ENCODE results near the gene B4GALT3.

B4GALT3 gene

DNA sequence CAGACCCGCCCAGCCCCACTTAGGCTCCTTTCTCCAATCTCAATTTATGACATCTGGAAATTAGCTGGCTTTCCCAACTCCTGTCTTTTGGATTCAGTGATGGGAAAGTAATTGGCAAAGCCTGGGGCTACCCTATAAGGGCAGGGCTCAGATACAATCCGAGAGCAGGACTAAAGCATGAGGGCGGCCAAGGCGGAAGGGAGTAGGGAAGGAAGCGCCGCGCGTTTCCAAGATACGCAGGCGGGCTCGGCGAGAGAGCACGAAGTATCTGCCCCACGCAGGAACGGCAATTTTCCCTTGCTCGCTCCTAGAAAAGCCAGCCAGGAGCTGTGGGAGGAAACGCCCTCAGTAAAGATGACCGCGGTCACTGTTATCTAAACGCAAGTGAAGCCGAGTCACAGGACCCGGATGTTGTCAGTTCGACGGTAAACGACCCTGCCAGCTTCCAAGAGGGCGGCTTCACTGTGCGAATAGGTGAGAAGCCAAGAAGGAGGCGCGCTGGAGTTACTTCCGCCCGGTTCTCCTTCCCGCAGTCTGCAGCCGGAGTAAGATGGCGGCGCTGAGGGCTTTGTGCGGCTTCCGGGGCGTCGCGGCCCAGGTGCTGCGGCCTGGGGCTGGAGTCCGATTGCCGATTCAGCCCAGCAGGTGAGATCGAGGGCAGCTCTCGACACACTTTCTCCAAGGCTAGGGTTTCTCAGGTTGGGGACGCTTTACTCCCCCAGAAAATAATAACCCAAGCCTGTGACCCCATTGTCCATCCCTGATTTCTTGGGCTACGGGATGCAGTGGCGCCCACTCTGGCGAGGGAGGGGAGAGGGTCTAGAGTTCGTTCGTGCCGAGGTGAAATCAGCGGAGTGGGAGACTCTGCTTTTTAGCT, 24.8 kb upstream of the B4GALT3 start, which contains the start of gene NDUFS2:
Gene NDUFS2 (plus strand): TSS at position 532 of the 877 bp plus-strand sequence. CDS start 19 bp downstream, at position 551.
- peak; percentile 97 to 100 (median 100) for DNase-seq

DNA sequence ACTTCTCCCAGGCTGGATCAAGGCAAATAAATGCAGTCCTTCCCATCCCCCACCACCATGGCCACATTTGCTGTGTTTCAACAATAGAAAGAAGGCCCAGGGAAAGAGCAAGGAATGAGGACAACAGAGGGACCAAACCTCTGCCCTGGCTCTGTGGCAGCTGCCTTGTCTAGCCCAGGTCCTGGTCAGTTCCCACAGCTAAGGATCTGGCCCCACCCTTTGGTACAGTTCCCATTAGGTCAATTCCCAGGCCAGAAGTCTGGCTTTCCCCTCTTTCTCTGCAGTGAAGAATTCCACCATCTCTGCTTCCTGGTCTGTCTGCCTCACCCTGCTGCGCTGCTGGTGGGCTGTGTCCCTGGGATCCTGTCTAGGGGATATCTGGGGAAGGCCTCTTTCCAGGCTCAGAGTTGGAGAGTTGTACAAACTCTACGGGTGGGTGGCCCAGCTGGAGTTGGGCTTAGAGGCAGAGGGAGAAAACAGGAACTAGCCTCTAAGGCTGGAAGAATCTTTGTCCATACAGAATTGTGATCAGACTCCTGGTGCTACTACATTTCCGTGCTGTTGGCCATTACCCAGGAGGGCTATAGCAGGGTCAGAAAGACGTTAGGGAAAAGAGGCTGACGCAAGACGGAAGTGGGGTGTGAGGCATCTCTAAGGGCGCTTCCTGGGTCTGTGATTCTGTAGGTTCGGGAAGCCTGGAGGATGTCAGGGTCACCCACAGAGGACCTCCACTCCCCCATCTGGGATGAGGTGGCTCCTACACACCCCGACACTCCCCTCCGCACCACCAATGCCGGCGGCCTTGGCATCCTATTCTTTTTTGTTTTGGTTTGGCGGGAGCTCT, 23.9 kb upstream of the B4GALT3 start:
- DNase-seq: no peak

DNA sequence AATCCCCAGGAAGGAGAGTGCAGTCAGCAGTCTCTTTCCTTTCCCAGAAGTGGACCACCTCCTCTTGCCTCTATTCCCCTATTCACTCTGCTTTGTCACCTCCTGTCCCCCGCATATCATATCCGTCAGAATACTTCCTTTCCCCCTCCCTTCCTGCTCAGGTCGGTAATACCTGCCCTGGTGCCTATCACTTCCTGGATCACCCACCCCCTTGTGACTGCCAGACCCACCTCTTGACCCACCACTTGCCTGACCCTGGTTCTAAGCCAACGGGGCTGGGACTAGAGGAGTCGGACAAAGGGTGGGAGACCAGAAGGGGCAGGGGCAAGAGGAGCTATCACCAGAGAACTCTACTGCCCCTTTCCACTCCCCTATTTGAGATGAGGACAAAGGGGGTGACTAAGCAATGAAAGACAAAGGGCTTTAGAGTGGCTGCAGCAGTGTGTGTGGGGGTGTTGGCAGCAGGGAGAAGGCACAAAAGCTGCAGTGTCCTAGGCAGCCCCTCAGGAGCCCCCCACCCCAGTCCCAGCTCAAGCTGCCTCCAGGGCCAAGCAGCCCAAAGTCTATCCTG, 23.2 kb upstream of the B4GALT3 start:
- DNase-seq: no peak

DNA sequence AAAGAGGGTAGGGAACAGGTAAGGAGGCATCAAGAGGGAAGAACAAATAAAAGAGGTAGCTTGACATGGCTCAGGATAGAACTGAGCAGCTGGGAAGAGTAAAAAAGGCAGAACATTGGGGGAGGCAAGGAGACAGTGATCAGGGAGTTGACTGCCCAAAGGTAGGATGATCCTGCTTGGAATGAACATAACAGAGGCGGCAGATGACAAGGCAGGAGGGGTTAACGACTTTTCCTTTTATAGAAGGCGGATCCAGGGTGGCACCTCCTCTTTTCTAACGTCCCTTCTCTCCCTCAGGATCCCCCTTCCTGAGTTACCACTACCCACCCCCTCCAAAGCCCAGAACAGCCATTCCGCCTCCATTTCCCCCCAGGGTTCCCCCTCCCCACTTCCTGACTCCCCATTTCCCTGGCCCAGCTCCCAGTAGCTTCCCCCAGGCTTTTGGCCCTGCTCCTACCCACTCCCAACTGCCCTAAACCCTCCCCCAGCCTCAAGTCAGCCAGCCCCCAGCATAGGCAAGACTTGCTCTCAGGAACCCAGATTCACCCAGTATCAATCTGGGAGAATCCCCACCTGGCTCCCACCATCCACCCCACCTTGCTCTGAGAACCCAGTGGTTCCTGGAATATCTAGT, 22.3 kb upstream of the B4GALT3 start:
- DNase-seq: no peak

DNA sequence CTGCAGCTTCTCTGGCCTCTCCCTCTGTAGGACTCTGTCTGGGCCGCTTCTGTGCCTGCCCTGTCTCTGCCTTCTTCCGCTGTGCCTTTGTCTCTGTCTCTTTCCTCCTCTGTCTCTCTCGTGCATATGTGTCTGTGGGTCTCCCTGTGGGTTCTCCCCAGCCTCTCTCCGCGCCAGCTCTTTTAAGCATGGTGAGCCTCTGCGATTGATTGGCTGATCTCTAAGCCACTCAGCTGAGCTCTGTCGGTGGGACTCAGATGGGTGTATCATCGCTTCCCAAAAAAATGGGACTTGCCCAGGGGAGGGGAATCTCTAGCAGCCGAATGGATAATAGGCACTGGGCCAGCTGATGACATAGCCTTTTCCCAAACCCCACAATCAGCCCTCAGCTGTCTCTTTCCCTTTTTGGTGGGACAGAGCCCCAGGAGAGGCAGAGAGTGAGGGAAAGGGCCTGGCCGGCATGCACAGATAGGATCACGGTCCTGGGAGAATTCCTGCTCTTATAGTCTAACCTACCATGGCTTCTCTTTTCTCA, 21.7 kb upstream of the B4GALT3 start, which contains the start of gene ADAMTS4:
Gene ADAMTS4 (minus strand): TSS at position 158 of the 535 bp plus-strand sequence. CDS start 427 bp downstream, outside the sequence.
- DNase-seq: no peak

DNA sequence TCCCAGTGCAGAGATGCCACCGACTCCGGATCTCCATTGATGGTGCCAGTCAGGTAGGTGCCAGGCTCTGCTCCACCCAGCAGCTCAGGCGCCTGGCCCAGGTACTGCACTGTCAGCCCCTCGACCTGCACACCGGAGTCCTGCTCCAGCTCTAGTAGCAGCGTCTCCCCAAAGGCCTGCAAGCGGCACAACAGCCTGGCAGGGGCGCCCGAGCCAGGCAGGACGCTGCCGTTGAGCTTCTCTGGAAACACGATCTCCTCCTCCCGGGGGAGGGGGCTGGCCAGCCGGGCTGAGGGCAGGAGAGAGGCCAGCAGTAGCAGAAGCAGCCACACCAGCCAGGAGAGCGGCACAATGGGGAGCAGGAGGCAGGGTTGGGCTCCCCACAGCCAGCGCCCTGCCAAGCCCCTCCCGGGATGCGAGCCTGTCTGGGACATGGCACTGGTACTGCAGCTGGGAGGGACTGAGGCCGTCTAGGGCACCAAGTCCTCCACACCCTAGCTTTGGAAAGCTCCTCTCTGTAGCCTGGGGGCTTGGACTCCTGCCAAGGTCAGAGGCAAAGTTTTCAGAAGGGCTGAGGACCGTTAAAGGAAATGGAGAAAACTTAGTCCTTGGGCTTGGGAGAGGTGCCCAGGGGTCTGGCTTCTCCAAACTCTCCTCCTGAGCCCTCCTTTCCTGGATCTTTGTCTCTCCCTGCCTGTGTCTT, 21.0 kb upstream of the B4GALT3 start:
- peak; percentile 16 to 45 (median 22) for DNase-seq

DNA sequence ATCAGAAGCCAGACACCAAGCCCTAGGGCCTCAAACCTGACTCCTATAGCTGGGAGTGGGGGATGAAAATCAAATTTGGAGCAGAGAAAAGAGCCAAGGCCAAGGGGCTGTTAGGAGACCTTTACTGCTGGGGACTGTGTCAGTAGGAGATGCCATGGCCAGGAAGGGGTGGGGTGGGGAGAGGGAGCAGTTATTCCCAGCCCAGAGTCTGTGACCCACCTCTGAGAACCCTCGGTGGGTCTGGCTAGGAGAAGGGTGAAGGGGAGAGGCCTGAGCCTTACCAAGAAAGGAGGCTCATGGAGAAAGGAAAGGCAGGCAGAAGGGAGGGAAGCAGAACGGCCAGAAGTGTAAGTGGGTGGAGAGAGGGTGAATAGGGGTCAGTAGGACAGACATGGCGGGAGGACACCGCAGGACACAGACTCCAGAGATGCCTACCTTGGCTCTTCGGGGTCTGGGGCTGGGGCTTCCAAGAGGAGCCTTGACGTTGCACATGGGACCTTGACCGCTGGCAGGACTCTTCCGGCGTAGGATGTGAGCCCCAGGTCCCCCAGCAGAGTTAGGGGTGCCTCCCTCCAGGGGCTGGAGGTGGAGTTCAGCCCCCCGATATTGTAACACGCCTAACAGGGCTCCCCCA, 20.4 kb upstream of the B4GALT3 start:
- no peak for DNase-seq

DNA sequence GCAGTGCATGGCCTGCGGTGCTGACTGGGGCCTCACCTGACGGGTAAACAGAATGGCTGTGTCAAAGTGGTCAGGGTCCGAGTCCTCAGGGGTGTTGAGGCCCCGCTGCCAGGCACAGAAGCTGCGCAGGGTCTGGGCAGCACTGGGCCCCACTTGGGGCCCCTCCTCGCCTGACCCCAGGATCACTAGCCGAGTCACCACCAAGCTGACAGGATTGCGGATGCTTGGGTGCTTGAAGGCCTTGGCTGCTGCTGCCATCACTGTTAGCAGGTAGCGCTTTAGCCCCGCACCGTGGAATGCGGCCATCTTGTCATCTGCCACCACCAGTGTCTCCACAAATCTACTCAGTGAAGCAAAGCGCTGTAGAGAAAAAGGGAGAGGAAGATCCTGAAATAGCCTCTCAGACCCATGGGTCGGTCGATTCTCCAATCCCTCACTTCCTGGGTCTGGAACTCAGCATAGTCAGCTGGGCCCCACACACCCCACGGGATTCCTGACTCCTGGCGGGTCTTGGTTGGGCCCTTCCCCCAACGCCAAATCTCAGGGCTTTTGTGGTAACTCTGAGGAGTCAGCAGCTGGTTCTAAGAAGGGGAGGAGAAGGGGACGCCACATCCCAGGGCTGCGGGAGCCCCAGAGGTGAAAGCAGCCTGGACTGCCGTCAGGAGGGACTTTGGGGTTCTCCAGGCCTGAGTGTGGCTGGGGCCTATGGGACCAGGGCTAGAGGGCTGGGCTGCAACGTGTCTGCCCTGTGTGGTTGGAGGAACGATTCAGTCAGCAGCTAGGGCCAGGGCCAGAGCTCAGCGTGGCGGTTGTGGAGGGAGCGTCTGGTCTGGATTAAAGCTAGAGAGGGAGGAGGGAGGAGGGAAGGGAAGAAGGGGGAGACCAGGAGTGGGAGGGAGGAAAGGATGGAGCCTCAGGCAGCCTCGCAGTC, 19.5 kb upstream of the B4GALT3 start:
- no peak for DNase-seq

DNA sequence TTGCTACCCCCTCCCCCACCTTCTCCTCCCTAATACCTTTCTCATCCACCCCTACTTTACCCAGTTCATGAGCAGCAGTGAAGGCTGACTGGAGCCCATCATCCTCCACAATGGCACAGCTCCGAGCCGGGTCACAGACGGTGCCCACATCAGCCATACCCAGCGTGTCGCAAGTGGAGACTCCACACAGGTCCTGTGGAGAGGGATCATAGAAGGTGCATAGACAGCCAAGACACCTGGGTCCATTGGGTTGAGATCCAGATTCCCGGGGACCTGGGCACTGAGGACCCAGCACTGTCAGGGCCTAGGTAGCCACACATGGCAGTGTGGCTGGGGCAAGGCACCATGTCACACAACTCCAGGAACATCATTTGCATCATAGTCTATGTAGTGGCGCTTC, 18.8 kb upstream of the B4GALT3 start:
- DNase-seq: no peak

DNA sequence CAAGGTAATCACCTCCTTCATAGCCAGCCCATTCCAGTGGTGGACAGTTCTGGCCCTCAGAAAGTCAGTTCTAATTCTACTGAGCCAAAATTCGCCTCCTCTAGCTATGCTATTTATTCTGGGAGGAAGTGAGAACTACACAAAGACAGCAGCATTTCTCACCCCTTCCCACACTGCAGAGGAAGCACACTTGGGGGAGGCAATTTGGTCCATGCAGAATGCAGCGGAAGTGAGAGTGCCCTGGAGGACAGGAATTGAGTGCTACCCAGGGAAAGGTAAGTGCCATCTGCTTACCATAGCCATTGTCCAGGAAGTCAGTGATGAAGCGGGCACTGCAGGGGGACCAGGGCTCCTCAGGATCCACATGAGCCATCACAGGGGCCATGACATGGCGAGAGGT, 17.9 kb upstream of the B4GALT3 start:
- no peak for DNase-seq

DNA sequence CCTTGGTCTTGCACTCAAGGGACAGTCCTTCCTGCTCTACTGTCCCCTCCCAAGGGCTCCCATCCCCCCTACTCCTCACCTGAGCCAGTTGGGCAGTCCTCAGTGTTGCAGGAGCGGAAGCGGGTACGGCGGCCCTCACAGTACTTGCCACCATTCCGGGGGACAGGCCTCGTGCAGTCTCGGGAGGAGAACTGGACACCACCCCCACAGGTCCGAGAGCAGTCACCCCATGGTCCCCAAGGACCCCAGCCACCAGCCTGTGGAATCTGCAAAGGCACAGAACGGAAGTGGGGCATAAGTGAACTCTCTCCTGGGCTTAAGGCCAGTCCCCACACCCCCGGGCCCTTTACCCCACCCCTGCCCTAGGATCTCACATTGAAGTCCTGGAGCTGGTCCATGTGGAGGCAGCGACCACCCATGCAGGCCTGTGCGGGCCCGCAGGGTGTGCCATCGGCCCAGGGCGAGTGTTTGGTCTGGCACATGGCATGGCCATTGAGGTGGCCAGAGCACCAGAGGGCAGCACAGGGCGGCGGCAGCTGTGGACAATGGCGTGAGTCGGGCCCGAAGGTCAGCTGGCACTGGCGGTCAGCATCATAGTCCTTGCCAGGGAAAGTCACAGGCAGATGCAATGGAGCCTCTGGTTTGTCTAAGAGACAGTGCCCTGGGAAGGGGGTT, 16.4 kb upstream of the B4GALT3 start:
- no peak for DNase-seq

DNA sequence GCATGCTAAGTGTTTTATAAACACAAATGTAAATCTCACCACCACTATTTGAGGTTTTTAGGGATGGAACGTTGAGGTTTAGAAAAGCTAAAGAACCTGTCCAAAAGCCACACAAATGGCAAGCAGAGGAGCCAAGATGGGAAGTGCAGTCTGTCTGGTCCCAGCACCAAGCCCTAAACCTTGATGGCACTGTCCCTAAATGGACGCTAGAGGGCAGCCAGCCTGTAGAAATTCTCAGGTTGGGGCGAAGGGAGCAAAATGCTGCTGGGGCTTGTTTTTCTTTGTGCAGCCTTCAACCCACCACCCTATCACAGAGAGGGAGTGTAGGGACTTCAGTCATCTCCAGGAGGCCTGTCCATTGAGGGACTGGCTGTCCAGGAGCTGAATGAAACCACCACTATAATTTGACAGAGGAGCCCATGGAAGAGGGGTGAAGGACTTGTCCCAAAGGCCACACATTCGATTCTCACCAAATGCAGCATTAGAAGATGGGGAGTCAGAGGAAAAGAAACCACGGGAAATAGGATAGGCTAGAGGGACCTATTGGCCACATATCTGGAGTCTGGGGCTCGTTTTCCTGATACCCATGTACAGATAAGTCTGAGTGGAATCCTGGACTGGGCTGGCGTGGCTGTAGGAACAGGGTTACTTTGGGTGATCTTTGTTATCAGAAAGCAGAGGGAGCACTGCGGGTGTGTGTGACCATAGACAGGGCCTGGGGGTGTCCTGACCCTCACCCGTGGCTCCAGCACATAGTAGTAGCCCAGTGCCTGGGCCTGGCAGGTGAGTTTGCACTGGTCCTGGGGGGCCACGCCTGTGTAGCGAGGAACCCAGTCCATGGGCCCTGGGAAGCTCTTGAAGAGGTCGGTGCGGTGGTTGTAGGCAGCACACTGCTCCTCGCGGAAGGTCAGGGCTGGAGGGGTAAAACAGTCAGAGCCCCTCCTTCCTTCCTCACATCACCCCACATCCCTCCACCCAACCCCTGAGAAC, 15.5 kb upstream of the B4GALT3 start:
- peak; percentile 50 to 88 (median 86) for DNase-seq

DNA sequence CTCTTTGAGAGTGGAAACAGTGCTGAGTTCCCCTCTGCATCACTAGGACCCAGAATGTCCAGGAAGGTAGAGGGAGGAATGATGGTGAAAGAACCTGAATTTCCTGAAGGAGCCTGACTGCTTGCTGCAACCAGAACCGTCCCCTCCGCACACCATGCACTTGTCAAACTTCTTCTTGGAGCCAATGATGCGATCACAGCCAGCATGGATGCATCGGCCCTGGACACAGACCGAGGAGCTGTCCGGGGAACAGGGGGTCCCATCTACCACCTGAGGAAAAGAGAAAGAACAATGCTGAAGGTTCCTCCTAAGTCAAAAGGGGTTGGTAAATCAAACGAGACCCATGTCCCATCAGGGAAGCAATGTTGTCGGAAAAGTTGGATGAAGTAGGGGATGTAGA, 14.7 kb upstream of the B4GALT3 start:
- no peak for DNase-seq

DNA sequence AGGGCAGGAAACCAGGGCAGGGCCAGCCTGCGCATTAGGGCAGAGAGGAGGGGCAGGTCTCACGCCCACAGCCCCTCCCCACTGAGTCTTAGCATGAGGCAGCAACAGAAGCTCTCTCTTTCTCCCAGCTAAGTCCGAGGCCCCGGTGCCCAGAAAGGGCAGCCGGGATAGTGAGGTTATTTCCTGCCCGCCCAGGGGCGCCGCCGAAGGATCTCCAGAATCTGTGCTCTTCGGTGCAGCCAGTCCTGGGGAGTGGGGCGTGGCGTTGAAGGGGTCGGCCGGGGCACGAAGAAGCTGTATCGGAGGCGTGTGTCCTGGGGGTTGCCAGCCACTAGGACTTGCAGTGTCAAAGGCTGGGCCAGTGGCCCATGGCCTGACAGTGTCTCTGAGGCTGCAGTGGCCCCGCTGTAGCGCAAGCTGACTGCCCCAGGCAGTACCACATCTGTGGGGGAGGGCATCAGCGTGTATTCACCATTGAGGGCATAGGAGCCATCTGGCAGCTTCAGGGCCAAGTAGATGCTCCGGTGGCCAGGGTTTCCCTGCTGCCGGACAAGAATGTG, 13.7 kb upstream of the B4GALT3 start:
- peak in 2 of 3 experiments; percentile 7 to 10 for DNase-seq

DNA sequence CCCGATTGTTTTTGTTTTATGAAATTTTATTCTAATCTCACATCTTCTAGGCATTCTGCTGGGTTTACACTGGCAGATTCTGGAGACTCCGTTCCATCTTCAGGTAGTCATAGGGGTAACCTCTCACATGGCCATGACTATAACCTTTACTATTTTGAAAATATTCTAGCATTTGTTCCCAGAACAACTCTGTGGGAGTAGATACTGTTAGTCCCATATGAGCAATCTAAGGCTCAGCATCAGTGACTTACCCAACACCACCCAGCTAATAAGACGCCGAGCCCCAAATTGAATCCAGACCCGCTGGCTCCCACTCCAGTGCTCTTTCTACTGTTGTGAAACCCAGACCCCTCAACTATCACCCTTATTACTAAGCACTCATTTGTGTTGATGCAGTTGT, 11.7 kb upstream of the B4GALT3 start:
- DNase-seq: no peak

DNA sequence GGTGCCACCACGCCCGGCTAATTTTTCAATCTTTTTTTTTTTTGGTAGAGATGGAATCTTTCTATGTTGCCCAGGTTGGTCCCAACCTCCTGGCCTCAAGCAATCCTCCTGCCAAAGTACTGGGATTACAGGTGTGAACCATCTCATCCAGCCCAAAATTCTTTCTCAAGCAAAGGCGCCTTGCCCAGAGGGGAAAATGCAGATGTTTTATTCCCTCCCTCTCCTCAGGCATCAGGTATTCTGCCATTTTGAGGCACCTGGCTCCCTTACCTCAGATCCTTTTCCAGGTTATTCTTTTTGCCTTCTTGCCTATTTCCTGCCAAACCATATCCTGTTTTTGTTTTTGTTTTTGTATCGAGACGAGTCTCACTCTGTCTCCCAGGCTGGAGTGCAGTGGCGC, 11.1 kb upstream of the B4GALT3 start:
- no peak for DNase-seq

DNA sequence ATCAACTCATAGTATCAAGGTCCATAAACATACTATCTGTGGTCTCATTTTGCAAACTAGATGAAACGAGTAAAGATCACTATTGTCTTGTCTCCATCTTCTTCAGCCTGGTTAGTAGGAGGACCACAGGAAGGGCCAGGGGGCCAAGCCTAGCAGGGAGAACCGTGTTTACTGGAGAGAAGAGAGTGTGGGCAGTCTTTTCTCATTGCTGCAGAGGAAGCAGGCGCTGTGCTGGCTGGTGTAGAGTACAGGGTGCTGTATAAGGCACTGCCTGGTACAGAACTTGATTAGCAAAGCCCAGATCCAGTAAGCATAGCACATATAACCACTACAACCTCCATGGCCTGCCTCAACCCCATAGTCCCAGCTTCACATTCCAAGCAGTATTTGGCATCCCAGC, 10.0 kb upstream of the B4GALT3 start:
- DNase-seq: no peak

DNA sequence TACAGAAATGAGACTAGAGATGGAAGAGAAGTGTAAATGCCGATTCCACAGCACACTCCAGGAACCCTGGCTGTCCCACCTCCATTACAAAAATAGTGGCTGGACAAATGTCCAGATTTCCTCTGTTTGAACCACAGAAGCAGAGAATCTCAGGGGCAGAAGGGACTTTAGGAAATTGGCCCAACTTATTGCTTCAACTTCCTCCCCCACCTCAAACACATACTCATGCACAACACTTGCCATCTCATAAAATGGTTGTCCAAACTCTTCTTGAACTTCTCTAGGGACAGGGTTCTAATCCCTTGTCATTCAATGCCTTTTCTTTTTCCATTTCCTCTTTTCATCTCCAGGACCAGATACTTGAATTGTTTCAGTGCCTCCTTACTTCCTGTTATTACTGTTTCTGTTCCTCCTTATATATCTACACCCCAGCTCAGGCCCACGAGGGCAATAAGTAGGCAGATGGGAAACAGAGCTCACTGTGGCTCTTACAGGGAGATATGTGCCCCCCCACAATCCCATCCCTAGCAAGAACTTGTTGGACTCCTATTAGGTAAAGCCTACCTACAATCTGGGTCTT, 8.5 kb upstream of the B4GALT3 start:
- no peak for DNase-seq
